HEK293 (cell line): Measurements from ENCODE around the gene TCEANC2.
A peak's percentile ranks its signal among the peaks of the same experiment; 100 is the strongest.

ENCODE experiments used
- AEBP2 ChIP-seq: fragments of 450-650 bp; formaldehyde crosslinking; IDR thresholded peaks from 2 replicates; pipeline ENCODE4 v1.5.1; 2016; ENCODE audit warnings: missing biosample characterization, missing genetic modification characterization, borderline replicate concordance
- HIC1 ChIP-seq: fragments of 450-650 bp; formaldehyde crosslinking; IDR thresholded peaks from 2 replicates; pipeline ENCODE4 v1.5.1; 2016; ENCODE audit warnings: missing biosample characterization, missing genetic modification characterization
- HOXA7 ChIP-seq: sonication (generic); formaldehyde crosslinking; IDR thresholded peaks from 2 replicates; pipeline ENCODE4 v1.8.1; 2022; ENCODE audit warnings: missing genetic modification reagents, borderline replicate concordance
- KLF17 ChIP-seq: fragments of 450-650 bp; formaldehyde crosslinking; IDR thresholded peaks from 2 replicates; pipeline ENCODE4 v1.5.1; 2016; ENCODE audit warnings: missing biosample characterization, missing genetic modification characterization
- KLF8 ChIP-seq: fragments of 450-650 bp; formaldehyde crosslinking; IDR thresholded peaks from 2 replicates; pipeline ENCODE4 v1.5.1; 2016; ENCODE audit warnings: missing biosample characterization, missing genetic modification characterization
- SALL2 ChIP-seq: fragments of 450-650 bp; formaldehyde crosslinking; IDR thresholded peaks from 2 replicates; pipeline ENCODE4 v1.5.0; 2017; ENCODE audit warnings: missing biosample characterization, mild to moderate bottlenecking, missing genetic modification characterization, borderline replicate concordance
- SCRT2 ChIP-seq: fragments of 450-650 bp; formaldehyde crosslinking; IDR thresholded peaks from 2 replicates; pipeline ENCODE4 v1.5.1; 2016; ENCODE audit warnings: missing biosample characterization, missing genetic modification characterization
- TSHZ1 ChIP-seq: fragments of 450-650 bp; formaldehyde crosslinking; IDR thresholded peaks from 2 replicates; pipeline ENCODE4 v1.5.1; 2016; ENCODE audit warnings: missing biosample characterization, missing genetic modification characterization, borderline replicate concordance
- ZBTB21 ChIP-seq: fragments of 450-650 bp; formaldehyde crosslinking; IDR thresholded peaks from 2 replicates; pipeline ENCODE4 v1.5.1; 2017; ENCODE audit warnings: missing biosample characterization, missing genetic modification characterization
- ZNF112 ChIP-seq: fragments of 450-650 bp; formaldehyde crosslinking; IDR thresholded peaks from 2 replicates; pipeline ENCODE4 v1.5.0; 2017; ENCODE audit warnings: missing biosample characterization, missing genetic modification characterization
- ZNF114 ChIP-seq: fragments of 450-650 bp; formaldehyde crosslinking; IDR thresholded peaks from 2 replicates; pipeline ENCODE4 v1.5.0; 2017; ENCODE audit warnings: missing biosample characterization, missing genetic modification characterization
- ZNF133 ChIP-seq: fragments of 450-650 bp; formaldehyde crosslinking; IDR thresholded peaks from 2 replicates; pipeline ENCODE4 v1.5.1; 2016; ENCODE audit warnings: missing biosample characterization, missing genetic modification characterization
- ZNF138 ChIP-seq: fragments of 450-650 bp; formaldehyde crosslinking; IDR thresholded peaks from 2 replicates; pipeline ENCODE4 v1.5.1; 2016; ENCODE audit warnings: missing biosample characterization, missing genetic modification characterization, borderline replicate concordance
- ZNF157 ChIP-seq: fragments of 450-650 bp; formaldehyde crosslinking; IDR thresholded peaks from 2 replicates; pipeline ENCODE4 v1.5.1; 2016; ENCODE audit warnings: missing biosample characterization, missing genetic modification characterization
- ZNF184 ChIP-seq: fragments of 450-650 bp; IDR thresholded peaks from 2 replicates; pipeline ENCODE4 v1.5.1; 2018; ENCODE audit warnings: missing biosample characterization, mild to moderate bottlenecking, missing genetic modification characterization
- ZNF24 ChIP-seq: fragments of 450-650 bp; formaldehyde crosslinking; IDR thresholded peaks from 2 replicates; pipeline ENCODE4 v1.5.1; 2016; ENCODE audit warnings: missing biosample characterization, missing genetic modification characterization
- ZNF302 ChIP-seq: fragments of 450-650 bp; formaldehyde crosslinking; IDR thresholded peaks from 2 replicates; pipeline ENCODE4 v1.5.1; 2016; ENCODE audit warnings: missing biosample characterization, missing genetic modification characterization, low read depth
- ZNF311 ChIP-seq: fragments of 450-650 bp; formaldehyde crosslinking; IDR thresholded peaks from 2 replicates; pipeline ENCODE4 v1.5.1; 2017; ENCODE audit warnings: missing biosample characterization, missing genetic modification characterization, borderline replicate concordance
- ZNF366 ChIP-seq: fragments of 450-650 bp; formaldehyde crosslinking; conservative IDR thresholded peaks from 2 replicates; pipeline ENCODE4 v1.5.1; 2016; ENCODE audit warnings: missing biosample characterization, missing genetic modification characterization
- ZNF37A ChIP-seq: fragments of 450-650 bp; IDR thresholded peaks from 2 replicates; pipeline ENCODE4 v1.5.1; 2018; ENCODE audit warnings: missing biosample characterization, missing genetic modification characterization
- ZNF391 ChIP-seq: fragments of 450-650 bp; formaldehyde crosslinking; IDR thresholded peaks from 2 replicates; pipeline ENCODE4 v1.5.1; 2016; ENCODE audit warnings: low read depth, missing biosample characterization, missing genetic modification characterization, borderline replicate concordance
- ZNF449 ChIP-seq: fragments of 450-650 bp; formaldehyde crosslinking; IDR thresholded peaks from 2 replicates; pipeline ENCODE4 v1.5.1; 2017; ENCODE audit warnings: missing biosample characterization, mild to moderate bottlenecking, missing genetic modification characterization, moderate library complexity
- ZNF514 ChIP-seq: fragments of 450-650 bp; formaldehyde crosslinking; IDR thresholded peaks from 2 replicates; pipeline ENCODE4 v1.5.1; 2016; ENCODE audit warnings: missing biosample characterization, missing genetic modification characterization
- ZNF549 ChIP-seq: fragments of 450-650 bp; IDR thresholded peaks from 2 replicates; pipeline ENCODE4 v1.5.1; 2018; ENCODE audit warnings: missing biosample characterization, missing genetic modification characterization, mild to moderate bottlenecking, inconsistent platforms, moderate library complexity
- ZNF610 ChIP-seq: fragments of 450-650 bp; formaldehyde crosslinking; IDR thresholded peaks from 2 replicates; pipeline ENCODE4 v1.5.1; 2016; ENCODE audit warnings: missing biosample characterization, missing genetic modification characterization, borderline replicate concordance
- ZNF654 ChIP-seq: fragments of 450-650 bp; formaldehyde crosslinking; IDR thresholded peaks from 2 replicates; pipeline ENCODE4 v1.5.1; 2016; ENCODE audit warnings: low read depth, missing biosample characterization, missing genetic modification characterization
- ZNF707 ChIP-seq: fragments of 450-650 bp; formaldehyde crosslinking; IDR thresholded peaks from 2 replicates; pipeline ENCODE4 v1.5.1; 2016; ENCODE audit warnings: missing biosample characterization, missing genetic modification characterization
- ZNF76 ChIP-seq: fragments of 450-650 bp; formaldehyde crosslinking; IDR thresholded peaks from 2 replicates; pipeline ENCODE4; 2016; ENCODE audit warnings: low read depth, missing biosample characterization, missing genetic modification characterization, borderline replicate concordance
- ZNF837 ChIP-seq: fragments of 450-650 bp; formaldehyde crosslinking; IDR thresholded peaks from 2 replicates; pipeline ENCODE4 v1.5.1; 2016; ENCODE audit warnings: missing biosample characterization, missing genetic modification characterization
- ZSCAN16 ChIP-seq: fragments of 450-650 bp; formaldehyde crosslinking; IDR thresholded peaks from 2 replicates; pipeline ENCODE4 v1.5.1; 2016; ENCODE audit warnings: missing biosample characterization, missing genetic modification characterization
- ZSCAN30 ChIP-seq: fragments of 450-650 bp; IDR thresholded peaks from 2 replicates; pipeline ENCODE4 v1.5.1; 2018; ENCODE audit warnings: missing biosample characterization, mild to moderate bottlenecking, missing genetic modification characterization, moderate library complexity

TCEANC2 gene

GRCh38 chr1:54081306-54082270 is 28.2 kb downstream of the TCEANC2 start (continued):
- TF ChIP-seq ZNF549 (tag by site-specific recombination) (no peak), ZNF391 (tag by site-specific recombination) (no peak), ZNF184 (no peak), KLF8 (no peak), HIC1 (tag by site-specific recombination) (no peak), ZNF157 (tag by site-specific recombination) (no peak), ZNF311 (no peak), ZNF76 (no peak), ZSCAN16 (tag by site-specific recombination) (peak; percentile 100), ZNF138 (no peak), ZSCAN30 (tag by site-specific recombination) (peak; percentile 52; the same call in 1 of the 2 replicates), ZNF37A (tag by site-specific recombination) (no peak), ZNF302 (tag by site-specific recombination) (no peak), ZBTB21 (tag by site-specific recombination) (no peak), ZNF114 (tag by site-specific recombination) (no peak), ZNF837 (tag by site-specific recombination) (no peak), ZNF112 (tag by site-specific recombination) (no peak), AEBP2 (tag by site-specific recombination) (no peak), SCRT2 (tag by site-specific recombination) (no peak), ZNF449 (tag by site-specific recombination) (peak; percentile 78), ZNF610 (tag by site-specific recombination) (no peak), ZNF707 (tag by site-specific recombination) (no peak), SALL2 (no peak), HOXA7 (CRISPR knock-in tag) (no peak), KLF17 (tag by site-specific recombination) (no peak), ZNF133 (tag by site-specific recombination) (no peak), ZNF654 (peak; percentile 70), ZNF366 (tag by site-specific recombination) (no peak), ZNF24 (tag by site-specific recombination) (no peak), TSHZ1 (tag by site-specific recombination) (no peak), ZNF514 (tag by site-specific recombination) (no peak)
